ENCODE data around the gene SLA2. TPM values are rescaled to one million over a fixed set of nuclear protein-coding genes. Genes with fewer than 3 reads are reported as not detected.

Gene SLA2
- polyA plus RNA-seq, 1 donor from 2014 or later: 0.33 TPM

DNA sequence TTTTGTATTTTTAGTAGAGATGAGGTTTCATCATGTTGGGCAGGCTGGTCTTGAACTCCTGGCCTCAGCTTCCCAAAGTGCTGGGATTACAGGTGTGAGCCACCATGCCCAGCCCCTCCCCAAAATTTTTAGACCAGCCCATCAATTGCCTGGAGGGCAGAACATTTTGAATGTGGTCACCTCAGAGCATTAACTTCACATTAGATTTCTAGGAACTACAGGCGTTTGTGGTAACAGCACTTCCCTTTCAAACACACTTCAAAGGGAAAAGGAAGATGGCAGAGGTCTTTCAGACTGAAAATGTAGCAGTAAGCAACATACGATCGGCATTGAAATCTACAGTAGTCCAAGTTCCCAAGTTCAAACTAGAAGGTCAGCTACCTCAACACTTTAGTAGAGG, 12.3 kb upstream of the SLA2 start:
- no peak overlapping the region for H3K4me2 ChIP-seq (ENCODE audit: low read length)
- no peak overlapping the region for H3K9ac ChIP-seq (ENCODE audit: low read length)
- H3K4me3 ChIP-seq (ENCODE audit: low read length): no peak overlapping the region
- no peak overlapping the region for H2AFZ ChIP-seq (ENCODE audit: low read depth, low read length)
- no peaks in the 10 kb centered on the region for H3K27me3 ChIP-seq (ENCODE audit: insufficient read depth, low read depth, low read length)
- H4K20me1 ChIP-seq (ENCODE audit: insufficient read depth): no peaks in the 10 kb centered on the region
- H3K36me3 ChIP-seq (ENCODE audit: insufficient read depth, low read length): no peaks in the 10 kb centered on the region
- H3K9me2 ChIP-seq (ENCODE audit: insufficient read depth, low read length): no peaks in the 10 kb centered on the region
- H3K9me3 ChIP-seq (ENCODE audit: low read length): no peaks in the 10 kb centered on the region
- H3F3A ChIP-seq (ENCODE audit: insufficient read depth, low read length, poor library complexity, severe bottlenecking): no peaks in the 10 kb centered on the region
- H3K79me2 ChIP-seq (replicated peaks; ENCODE audit: insufficient read depth, low read length): no peaks in the 10 kb centered on the region
- TF ChIP-seq EZH2 (IDR thresholded peaks at IDR 0.05; ENCODE audit: borderline replicate concordance, insufficient read depth, low read length, poor library complexity, severe bottlenecking): no peak
- no peak for TF ChIP-seq SMC3 (conservative IDR thresholded peaks at IDR 0.05; ENCODE audit: poor library complexity)
- TF ChIP-seq EP300 (conservative IDR thresholded peaks at IDR 0.05; ENCODE audit: poor library complexity, severe bottlenecking): no peak
- H3K27ac ChIP-seq (ENCODE audit: low read length): no peak overlapping the region

GRCh38 chr20:36656733-36657132, 10.7 kb upstream of the SLA2 start:
- H3K9me2 ChIP-seq (ENCODE audit: insufficient read depth, low read length): no peaks in the 10 kb centered on the region
- no peak overlapping the region for H3K9ac ChIP-seq (ENCODE audit: low read length)
- H3K4me3 ChIP-seq (ENCODE audit: low read length): no peak overlapping the region
- H2AFZ ChIP-seq (ENCODE audit: low read depth, low read length): no peak overlapping the region
- no peak overlapping the region for H3K4me2 ChIP-seq (ENCODE audit: low read length)
- no peaks in the 10 kb centered on the region for H3K9me3 ChIP-seq (ENCODE audit: low read length)
- H3K27ac ChIP-seq (ENCODE audit: low read length): no peak overlapping the region
- TF ChIP-seq CTCF (IDR thresholded peaks at IDR 0.05; ENCODE audit: poor library complexity, severe bottlenecking) (no peak), MXI1 (conservative IDR thresholded peaks at IDR 0.05; ENCODE audit: poor library complexity, severe bottlenecking) (no peak), SMC3 (conservative IDR thresholded peaks at IDR 0.05; ENCODE audit: poor library complexity) (no peak), EP300 (conservative IDR thresholded peaks at IDR 0.05; ENCODE audit: poor library complexity, severe bottlenecking) (no peak), REST (IDR thresholded peaks at IDR 0.05; ENCODE audit: borderline replicate concordance) (no peak), EZH2 (IDR thresholded peaks at IDR 0.05; ENCODE audit: borderline replicate concordance, insufficient read depth, low read length, poor library complexity, severe bottlenecking) (no peak)
- H4K20me1 ChIP-seq (ENCODE audit: insufficient read depth): no peaks in the 10 kb centered on the region
- H3K27me3 ChIP-seq (ENCODE audit: insufficient read depth, low read depth, low read length): no peaks in the 10 kb centered on the region
- H3K36me3 ChIP-seq (ENCODE audit: insufficient read depth, low read length): no peaks in the 10 kb centered on the region
- H3F3A ChIP-seq (ENCODE audit: insufficient read depth, low read length, poor library complexity, severe bottlenecking): no peaks in the 10 kb centered on the region
- no peaks in the 10 kb centered on the region for H3K79me2 ChIP-seq (replicated peaks; ENCODE audit: insufficient read depth, low read length)

GRCh38 chr20:36655004-36655403, 9.0 kb upstream of the SLA2 start:
- H3K27ac ChIP-seq (ENCODE audit: low read length): no peak overlapping the region
- no peaks in the 10 kb centered on the region for H3K79me2 ChIP-seq (replicated peaks; ENCODE audit: insufficient read depth, low read length)
- no peak overlapping the region for H2AFZ ChIP-seq (ENCODE audit: low read depth, low read length)
- no peaks in the 10 kb centered on the region for H3K9me2 ChIP-seq (ENCODE audit: insufficient read depth, low read length)
- no peaks in the 10 kb centered on the region for H3F3A ChIP-seq (ENCODE audit: insufficient read depth, low read length, poor library complexity, severe bottlenecking)
- H3K4me3 ChIP-seq (ENCODE audit: low read length): no peak overlapping the region
- TF ChIP-seq EP300 (conservative IDR thresholded peaks at IDR 0.05; ENCODE audit: poor library complexity, severe bottlenecking) (no peak), TAF1 (IDR thresholded peaks at IDR 0.05; ENCODE audit: low read depth) (no peak), RAD21 (conservative IDR thresholded peaks at IDR 0.05) (no peak), CTCF (IDR thresholded peaks at IDR 0.05; ENCODE audit: poor library complexity, severe bottlenecking) (no peak), SMC3 (conservative IDR thresholded peaks at IDR 0.05; ENCODE audit: poor library complexity) (no peak)
- H3K9ac ChIP-seq (ENCODE audit: low read length): no peak overlapping the region
- no peaks in the 10 kb centered on the region for H3K36me3 ChIP-seq (ENCODE audit: insufficient read depth, low read length)
- H3K4me2 ChIP-seq (ENCODE audit: low read length): no peak overlapping the region
- H3K9me3 ChIP-seq (ENCODE audit: low read length): no peaks in the 10 kb centered on the region
- H3K27me3 ChIP-seq (ENCODE audit: insufficient read depth, low read depth, low read length): no peaks in the 10 kb centered on the region
- no peaks in the 10 kb centered on the region for H4K20me1 ChIP-seq (ENCODE audit: insufficient read depth)

Measured in neural cell (in vitro differentiated cells).